Muscle of back (tissue), 11 donors: ENCODE data around the gene STK24. TPM values are rescaled to one million over a fixed set of nuclear protein-coding genes. Genes with fewer than 3 reads are reported as not detected.

Experiments
- DNase-seq, 3 donors: peaks; one replicate each; pipeline versions ENCODE4 v3.0.0 to v3.0.0-alpha.2; 2013
- polyA plus RNA-seq, 10 donors: library from polyadenylated mRNA; unstranded; fragments of 120-200 nt; gene quantifications; one replicate each; pipeline ENCODE4 v1.2.1, GENCODE V29; 2013; ENCODE audit not compliant: insufficient read length in 10 of 10

STK24 gene
- polyA plus RNA-seq, 10 donors: 39.5 to 53.2 (median 44.8) TPM

DNA sequence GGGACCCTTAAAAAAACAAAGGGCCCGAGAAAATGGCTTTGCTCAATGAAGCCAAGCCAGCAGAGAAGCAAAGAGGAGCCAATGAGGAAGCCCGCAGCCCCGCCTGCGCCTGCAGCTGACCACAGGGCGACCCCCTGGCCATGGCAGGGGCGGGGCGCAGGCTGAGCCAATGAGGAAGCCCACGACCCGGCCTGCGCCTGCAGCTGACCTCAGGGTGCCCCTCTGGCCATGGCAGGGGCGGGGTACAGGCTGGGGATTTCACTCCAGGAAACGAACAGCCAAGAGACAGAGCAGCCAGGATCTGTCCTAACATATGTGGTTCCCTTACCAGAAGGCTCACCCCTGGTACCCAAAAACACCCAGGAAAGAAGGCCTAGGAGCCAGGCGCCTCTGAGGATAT, 101.4 kb downstream of the STK24 start:
- no peak for DNase-seq

- no peak for DNase-seq
Observed at GRCh38 chr13:98474761-98475160, 102.1 kb downstream of the STK24 start.

DNA sequence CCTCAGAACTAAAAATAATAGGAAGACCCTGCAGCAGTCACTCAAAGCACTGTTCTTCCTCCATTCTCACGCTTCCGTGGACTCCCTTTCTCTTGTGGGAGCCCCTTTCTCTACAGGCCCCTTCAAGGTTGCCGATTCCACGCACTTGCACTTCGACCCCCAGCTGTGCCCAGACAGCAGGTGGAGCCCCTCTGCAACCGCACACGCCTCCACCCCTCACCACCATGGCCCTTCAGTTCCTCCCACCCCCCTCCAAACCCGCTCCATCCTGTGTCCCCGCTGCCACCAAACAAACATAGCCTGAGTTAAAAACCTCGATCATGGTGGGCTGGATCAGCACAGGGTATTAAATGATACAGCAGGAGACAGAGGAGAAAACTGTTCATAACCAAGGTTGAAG, 102.6 kb downstream of the STK24 start:
- DNase-seq: no peak

DNA sequence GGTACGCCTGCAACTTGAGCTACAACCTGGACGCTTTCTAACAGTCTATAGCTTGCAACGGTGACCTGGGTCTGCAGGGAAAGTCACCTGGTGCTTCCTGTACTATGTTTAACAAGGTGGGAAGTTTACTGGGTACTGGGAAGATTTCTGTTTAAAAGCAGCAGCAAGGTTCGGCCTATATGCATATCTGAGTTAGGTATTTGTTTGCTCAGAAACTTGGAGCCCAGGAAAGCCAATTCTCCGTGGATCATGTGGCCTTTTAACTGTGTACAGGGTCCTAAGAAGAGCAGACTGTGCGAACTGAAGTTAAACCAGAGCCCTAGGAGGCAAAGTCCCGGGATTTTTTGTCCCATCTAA, 103.1 kb downstream of the STK24 start:
- no peak for DNase-seq

- no peak for DNase-seq
Observed at GRCh38 chr13:98473135-98473787, 103.6 kb downstream of the STK24 start.

GRCh38 chr13:98471934-98472333, 105.0 kb downstream of the STK24 start:
- no peak for DNase-seq

- no peak for DNase-seq
Observed at GRCh38 chr13:98470920-98471319, 106.0 kb downstream of the STK24 start.

- DNase-seq: no peak
Observed at GRCh38 chr13:98468929-98469328, 108.0 kb downstream of the STK24 start.

DNA sequence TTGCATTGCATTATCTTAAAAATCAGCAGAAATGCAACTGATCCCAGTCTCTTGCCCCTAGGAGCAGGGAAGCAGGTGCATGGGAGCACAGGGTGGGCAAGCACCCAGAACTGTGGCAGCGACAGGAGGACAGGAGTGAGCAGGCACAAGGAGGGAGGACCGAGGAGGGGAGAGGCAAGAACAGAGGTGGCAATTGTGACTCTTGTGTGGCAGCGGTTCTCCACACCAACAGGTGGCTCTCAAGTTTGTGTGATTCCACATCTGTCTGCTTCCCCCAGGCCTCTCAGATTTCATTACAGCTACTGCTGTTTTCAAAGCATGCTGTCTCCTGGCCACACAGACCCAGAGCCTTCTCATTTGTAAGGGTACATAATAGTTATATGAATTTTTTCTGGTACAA, 108.5 kb downstream of the STK24 start:
- peak in 1 of 3 donors; percentile 60 for DNase-seq

DNA sequence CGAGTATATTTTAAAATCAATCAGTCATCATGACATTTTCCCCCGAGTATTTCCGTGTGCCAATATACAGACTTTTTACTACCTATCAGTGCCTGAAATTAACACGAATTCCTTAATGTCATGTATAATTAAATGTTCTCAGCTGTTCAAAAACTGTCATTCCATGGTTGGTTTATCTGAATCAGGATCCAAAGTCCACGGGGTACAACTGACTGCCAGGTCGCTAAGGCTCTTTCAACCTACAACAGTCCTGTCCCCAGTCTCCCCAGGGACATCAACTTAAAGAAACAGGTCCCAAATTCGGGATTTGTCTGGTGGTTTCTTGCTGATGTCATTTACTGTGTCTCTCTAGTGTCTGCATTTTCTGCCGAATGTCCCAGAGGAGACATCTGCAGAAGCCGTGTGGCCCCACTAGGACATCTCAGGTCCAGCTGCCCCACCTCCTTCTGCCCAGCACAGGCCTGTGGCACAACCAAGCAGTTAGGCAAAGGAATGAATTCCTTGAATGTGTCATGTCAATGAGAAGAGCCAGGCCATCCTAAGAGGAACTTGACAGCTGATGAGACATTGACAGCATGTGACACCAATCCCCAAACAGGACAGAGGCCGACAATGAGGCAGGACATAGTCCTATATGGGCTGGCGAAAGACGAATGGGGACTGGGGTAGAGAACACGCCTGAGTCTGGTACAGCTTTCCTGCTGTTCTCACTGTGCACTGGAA, 109.5 kb downstream of the STK24 start:
- no peak for DNase-seq

- DNase-seq: peak in 1 of 3 donors; percentile 43
Observed at GRCh38 chr13:98466634-98467236, 110.2 kb downstream of the STK24 start.

- DNase-seq: no peak
Observed at GRCh38 chr13:98462946-98463345, 114.0 kb downstream of the STK24 start.

DNA sequence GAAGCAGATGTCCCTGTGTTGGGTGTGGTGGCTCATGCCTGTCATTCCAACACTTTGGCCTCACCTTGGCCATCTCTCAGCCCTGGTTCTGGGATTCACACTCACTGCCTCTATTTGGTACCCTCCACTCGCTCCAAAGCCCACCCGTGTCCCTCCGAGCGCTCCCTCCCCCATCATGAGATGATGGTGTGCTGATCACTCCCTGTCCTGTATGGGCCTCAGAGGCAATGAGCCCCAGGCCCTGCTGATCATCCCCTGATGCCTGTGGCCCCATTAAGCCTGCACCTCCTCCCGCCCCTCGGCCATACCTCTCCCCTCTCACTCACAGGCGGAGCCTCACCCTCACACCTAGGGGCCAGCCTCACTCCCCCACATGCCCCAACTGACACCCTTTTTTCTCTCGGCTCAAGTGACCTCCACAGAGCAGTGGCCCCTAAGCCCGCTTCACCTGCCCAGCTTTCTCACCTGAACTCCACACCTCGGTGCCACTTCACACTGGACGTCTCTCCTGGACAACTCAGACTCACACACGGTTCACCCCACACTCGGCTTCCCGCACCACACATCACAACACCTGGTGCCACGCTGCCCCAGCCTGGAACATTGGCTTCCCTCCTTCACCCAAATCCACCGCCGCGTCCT, 114.5 kb downstream of the STK24 start:
- no peak for DNase-seq

GRCh38 chr13:98461486-98462240, 115.2 kb downstream of the STK24 start:
- DNase-seq: no peak

DNA sequence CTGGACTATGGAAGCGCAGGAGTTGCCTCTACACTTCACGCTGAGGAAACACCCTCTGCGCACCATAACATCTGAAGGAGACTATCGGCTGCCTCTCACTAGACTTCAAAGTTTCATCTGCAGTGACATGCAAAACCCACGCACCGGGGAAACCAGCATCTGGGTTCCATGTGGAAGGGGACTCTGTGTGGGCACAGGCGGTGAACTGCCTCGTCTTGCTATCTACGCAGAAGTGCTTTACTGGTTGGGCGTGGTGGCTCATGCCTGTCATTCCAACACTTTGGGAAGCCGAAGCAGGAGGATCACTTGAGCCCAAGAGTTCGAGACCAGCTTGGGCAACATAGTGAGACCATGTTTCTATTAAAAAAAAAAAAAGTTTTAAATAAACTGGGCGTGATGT, 116.4 kb downstream of the STK24 start:
- no peak for DNase-seq

- DNase-seq: no peak
Observed at GRCh38 chr13:98459721-98460370, 117.1 kb downstream of the STK24 start.

DNA sequence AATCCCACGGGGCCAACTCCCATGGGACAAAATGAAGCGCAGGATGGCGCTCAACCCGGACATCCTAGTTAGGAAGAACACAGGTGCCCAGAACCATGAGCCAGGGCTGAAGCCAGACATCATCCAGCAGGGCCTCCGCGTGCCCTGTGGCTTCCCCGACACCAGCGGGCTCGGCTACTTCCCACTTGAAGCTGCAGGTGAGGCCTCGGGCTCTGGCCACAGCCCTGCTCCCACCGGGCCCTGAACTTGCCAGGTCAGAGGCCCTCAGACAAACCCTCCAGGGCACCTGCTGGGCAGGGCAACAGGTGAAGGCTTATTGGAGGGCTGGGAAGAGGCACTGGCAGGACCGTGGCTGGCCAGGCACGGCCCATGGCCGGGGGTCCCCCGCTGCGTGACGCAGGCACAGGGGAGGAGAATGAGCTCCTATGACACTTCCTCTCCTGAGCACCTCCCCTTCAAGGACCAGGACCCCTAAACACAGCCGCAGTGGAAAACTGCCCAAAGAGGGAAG, 117.7 kb downstream of the STK24 start:
- DNase-seq: no peak

- DNase-seq: no peak
Observed at GRCh38 chr13:98458431-98458830, 118.5 kb downstream of the STK24 start.

- DNase-seq: no peak
Observed at GRCh38 chr13:98457053-98457452, 119.9 kb downstream of the STK24 start.

GRCh38 chr13:98456413-98456845, 120.5 kb downstream of the STK24 start:
- DNase-seq: no peak

GRCh38 chr13:98454389-98454881, 122.5 kb downstream of the STK24 start:
- DNase-seq: peak; percentile 68 to 92 (median 79)
